Endothelial cell of hepatic sinusoid (primary cell): ENCODE data around the gene ROBO1.
"Not testable (repeated sequence)": the region's sequence is repeated elsewhere in the genome, so short reads cannot be mapped to it uniquely, and the experiment has no call there.

Experiments
- in situ Hi-C: cut with HindIII; loops from 2 replicates; pipeline ENCODE4 v1.10.0; 2017; ENCODE audit warnings: low sequenced_read_pairs

The ROBO1 gene

GRCh38 chr3:78781351-78781750 is 986.4 kb downstream of the ROBO1 start:
- in situ Hi-C loops: no loop called here

- in situ Hi-C loops: no loop called here
These were observed 1001.9 kb downstream of the ROBO1 start for GRCh38 chr3:78765671-78766485.

- in situ Hi-C loops: no loop called here
These were observed 1003.2 kb downstream of the ROBO1 start for GRCh38 chr3:78764634-78765033.

GRCh38 chr3:78762121-78762520 is 1005.7 kb downstream of the ROBO1 start:
- in situ Hi-C loops: no loop called here

- in situ Hi-C loops: no loop called here
These were observed 1006.7 kb downstream of the ROBO1 start for GRCh38 chr3:78761126-78761525.

GRCh38 chr3:78757731-78758130 is 1010.1 kb downstream of the ROBO1 start:
- in situ Hi-C loops: no loop called here

- in situ Hi-C loops: no loop called here
These were observed 1013.6 kb downstream of the ROBO1 start for GRCh38 chr3:78754066-78754743.

GRCh38 chr3:78751266-78751665 is 1016.5 kb downstream of the ROBO1 start:
- in situ Hi-C loops: no loop called here

GRCh38 chr3:78750291-78750690 is 1017.5 kb downstream of the ROBO1 start:
- in situ Hi-C loops: not testable (repeated sequence)

GRCh38 chr3:78749056-78749455 is 1018.7 kb downstream of the ROBO1 start:
- in situ Hi-C loops: no loop called here

GRCh38 chr3:78745847-78746246 is 1022.0 kb downstream of the ROBO1 start:
- in situ Hi-C loops: no loop called here

GRCh38 chr3:78742491-78742890 is 1025.3 kb downstream of the ROBO1 start:
- in situ Hi-C loops: no loop called here

GRCh38 chr3:78742041-78742440 is 1025.8 kb downstream of the ROBO1 start:
- in situ Hi-C loops: no loop called here

- in situ Hi-C loops: no loop called here
These were observed 1026.6 kb downstream of the ROBO1 start for GRCh38 chr3:78741066-78741645.

GRCh38 chr3:78738833-78739232 is 1029.0 kb downstream of the ROBO1 start:
- in situ Hi-C loops: no loop called here

- in situ Hi-C loops: no loop called here
These were observed 1029.8 kb downstream of the ROBO1 start for GRCh38 chr3:78737988-78738387.

- in situ Hi-C loops: no loop called here
These were observed 1030.9 kb downstream of the ROBO1 start for GRCh38 chr3:78736863-78737262.

- in situ Hi-C loops: no loop called here
These were observed 1033.7 kb downstream of the ROBO1 start for GRCh38 chr3:78734048-78734637.

- in situ Hi-C loops: no loop called here
These were observed 1034.9 kb downstream of the ROBO1 start for GRCh38 chr3:78732893-78733292.

GRCh38 chr3:78732471-78732870 is 1035.3 kb downstream of the ROBO1 start:
- in situ Hi-C loops: no loop called here

- in situ Hi-C loops: no loop called here
These were observed 1037.9 kb downstream of the ROBO1 start for GRCh38 chr3:78729946-78730345.
